ENCODE measurements around the gene BAD. TPM values are rescaled to one million over a fixed set of nuclear protein-coding genes. Genes with fewer than 3 reads are reported as not detected.

The BAD gene
- total and polyA plus RNA-seq, 2 of the 13 experiments (the other 11 are each of a cell fraction or from before 2014, with no cell fraction given) = 17.9 to 28.5 TPM

DNA sequence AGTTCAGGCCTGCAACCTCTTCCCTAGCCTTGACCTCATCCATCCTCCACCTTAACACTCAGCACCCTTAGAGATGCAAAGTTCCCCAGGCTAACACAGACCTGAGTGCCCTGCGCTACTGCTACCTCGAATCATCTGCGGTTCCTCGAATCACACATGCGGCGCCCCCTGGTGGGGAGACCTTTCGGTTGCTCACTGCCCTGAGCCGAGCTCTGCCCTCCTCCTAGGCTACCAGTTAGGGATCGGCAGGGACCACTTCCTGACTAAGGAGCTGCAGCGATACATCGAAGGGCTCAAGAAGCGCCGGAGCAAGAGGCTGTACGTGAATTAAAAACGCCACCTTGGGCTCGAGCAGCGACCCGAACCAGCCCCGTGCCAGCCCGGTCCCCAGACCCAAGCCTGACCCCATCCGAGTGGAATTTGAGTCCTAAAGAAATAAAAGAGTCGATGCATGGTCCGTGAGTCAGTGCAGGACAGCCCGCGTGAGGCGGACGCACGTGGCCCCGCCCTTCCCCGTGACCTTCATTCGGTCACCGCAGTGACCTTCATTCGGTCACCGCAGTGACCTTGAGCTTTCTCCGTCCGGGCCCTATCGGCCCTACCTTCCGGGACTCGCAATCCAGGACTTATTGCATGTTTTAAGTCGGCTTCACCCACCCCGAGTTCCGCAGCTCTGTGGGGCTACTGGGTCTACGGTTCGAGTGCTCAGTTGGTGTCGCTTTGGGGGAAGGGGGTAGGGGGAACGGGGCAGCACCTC, 20.0 kb upstream of the BAD start (continued):
- TF ChIP-seq, protein P1, sequence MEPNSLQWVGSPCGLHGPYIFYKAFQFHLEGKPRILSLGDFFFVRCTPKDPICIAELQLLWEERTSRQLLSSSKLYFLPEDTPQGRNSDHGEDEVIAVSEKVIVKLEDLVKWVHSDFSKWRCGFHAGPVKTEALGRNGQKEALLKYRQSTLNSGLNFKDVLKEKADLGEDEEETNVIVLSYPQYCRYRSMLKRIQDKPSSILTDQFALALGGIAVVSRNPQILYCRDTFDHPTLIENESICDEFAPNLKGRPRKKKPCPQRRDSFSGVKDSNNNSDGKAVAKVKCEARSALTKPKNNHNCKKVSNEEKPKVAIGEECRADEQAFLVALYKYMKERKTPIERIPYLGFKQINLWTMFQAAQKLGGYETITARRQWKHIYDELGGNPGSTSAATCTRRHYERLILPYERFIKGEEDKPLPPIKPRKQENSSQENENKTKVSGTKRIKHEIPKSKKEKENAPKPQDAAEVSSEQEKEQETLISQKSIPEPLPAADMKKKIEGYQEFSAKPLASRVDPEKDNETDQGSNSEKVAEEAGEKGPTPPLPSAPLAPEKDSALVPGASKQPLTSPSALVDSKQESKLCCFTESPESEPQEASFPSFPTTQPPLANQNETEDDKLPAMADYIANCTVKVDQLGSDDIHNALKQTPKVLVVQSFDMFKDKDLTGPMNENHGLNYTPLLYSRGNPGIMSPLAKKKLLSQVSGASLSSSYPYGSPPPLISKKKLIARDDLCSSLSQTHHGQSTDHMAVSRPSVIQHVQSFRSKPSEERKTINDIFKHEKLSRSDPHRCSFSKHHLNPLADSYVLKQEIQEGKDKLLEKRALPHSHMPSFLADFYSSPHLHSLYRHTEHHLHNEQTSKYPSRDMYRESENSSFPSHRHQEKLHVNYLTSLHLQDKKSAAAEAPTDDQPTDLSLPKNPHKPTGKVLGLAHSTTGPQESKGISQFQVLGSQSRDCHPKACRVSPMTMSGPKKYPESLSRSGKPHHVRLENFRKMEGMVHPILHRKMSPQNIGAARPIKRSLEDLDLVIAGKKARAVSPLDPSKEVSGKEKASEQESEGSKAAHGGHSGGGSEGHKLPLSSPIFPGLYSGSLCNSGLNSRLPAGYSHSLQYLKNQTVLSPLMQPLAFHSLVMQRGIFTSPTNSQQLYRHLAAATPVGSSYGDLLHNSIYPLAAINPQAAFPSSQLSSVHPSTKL (CRISPR knock-in tag; IDR thresholded peaks at IDR 0.05) = no peak
- 0 out of 2 replicates have a peak, but pooled peaks have one; percentile 8 for TF ChIP-seq CHD2 (IDR thresholded peaks at IDR 0.05; ENCODE audit: low read depth, low read length)
- TF ChIP-seq, protein P2, sequence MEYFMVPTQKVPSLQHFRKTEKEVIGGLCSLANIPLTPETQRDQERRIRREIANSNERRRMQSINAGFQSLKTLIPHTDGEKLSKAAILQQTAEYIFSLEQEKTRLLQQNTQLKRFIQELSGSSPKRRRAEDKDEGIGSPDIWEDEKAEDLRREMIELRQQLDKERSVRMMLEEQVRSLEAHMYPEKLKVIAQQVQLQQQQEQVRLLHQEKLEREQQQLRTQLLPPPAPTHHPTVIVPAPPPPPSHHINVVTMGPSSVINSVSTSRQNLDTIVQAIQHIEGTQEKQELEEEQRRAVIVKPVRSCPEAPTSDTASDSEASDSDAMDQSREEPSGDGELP (IDR thresholded peaks at IDR 0.05; ENCODE audit: borderline replicate concordance, low read depth) = peak; percentile 23; the same call in 1 of the 2 replicates
- TF ChIP-seq BCL6 (CRISPR knock-in tag; IDR thresholded peaks at IDR 0.05) = peak; percentile 94
- peak; percentile 77 for TF ChIP-seq RBM39 (IDR thresholded peaks at IDR 0.05; ENCODE audit: low read depth, low read length, poor library complexity, severe bottlenecking)
- TF ChIP-seq, protein P3, sequence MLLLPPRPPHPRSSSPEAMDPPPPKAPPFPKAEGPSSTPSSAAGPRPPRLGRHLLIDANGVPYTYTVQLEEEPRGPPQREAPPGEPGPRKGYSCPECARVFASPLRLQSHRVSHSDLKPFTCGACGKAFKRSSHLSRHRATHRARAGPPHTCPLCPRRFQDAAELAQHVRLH (CRISPR knock-in tag; IDR thresholded peaks at IDR 0.05; ENCODE audit: borderline replicate concordance, low read depth) = peak; percentile 55; the same call in 1 of the 2 replicates
- TF ChIP-seq ZNF292 (CRISPR knock-in tag; IDR thresholded peaks at IDR 0.05; ENCODE audit: borderline replicate concordance, low read depth) = peak; percentile 32; the same call in 1 of the 2 replicates
- TF ChIP-seq, protein P4, sequence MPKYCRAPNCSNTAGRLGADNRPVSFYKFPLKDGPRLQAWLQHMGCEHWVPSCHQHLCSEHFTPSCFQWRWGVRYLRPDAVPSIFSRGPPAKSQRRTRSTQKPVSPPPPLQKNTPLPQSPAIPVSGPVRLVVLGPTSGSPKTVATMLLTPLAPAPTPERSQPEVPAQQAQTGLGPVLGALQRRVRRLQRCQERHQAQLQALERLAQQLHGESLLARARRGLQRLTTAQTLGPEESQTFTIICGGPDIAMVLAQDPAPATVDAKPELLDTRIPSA (CRISPR knock-in tag; IDR thresholded peaks at IDR 0.05; ENCODE audit: borderline replicate concordance) = no peak
- TF ChIP-seq, protein P5, sequence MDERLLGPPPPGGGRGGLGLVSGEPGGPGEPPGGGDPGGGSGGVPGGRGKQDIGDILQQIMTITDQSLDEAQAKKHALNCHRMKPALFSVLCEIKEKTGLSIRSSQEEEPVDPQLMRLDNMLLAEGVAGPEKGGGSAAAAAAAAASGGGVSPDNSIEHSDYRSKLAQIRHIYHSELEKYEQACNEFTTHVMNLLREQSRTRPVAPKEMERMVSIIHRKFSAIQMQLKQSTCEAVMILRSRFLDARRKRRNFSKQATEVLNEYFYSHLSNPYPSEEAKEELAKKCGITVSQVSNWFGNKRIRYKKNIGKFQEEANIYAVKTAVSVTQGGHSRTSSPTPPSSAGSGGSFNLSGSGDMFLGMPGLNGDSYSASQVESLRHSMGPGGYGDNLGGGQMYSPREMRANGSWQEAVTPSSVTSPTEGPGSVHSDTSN (CRISPR knock-in tag; IDR thresholded peaks at IDR 0.05) = no peak
- no peak for TF ChIP-seq ZNF746 (CRISPR knock-in tag; IDR thresholded peaks at IDR 0.05)
- TF ChIP-seq, protein P6, sequence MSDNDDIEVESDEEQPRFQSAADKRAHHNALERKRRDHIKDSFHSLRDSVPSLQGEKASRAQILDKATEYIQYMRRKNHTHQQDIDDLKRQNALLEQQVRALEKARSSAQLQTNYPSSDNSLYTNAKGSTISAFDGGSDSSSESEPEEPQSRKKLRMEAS (IDR thresholded peaks at IDR 0.05) = peak; percentile 88
- 0 out of 2 replicates have a peak, but pooled peaks have one; percentile 34 for TF ChIP-seq ZNF33B (CRISPR knock-in tag; IDR thresholded peaks at IDR 0.05)
- TF ChIP-seq ZZZ3 (CRISPR knock-in tag; IDR thresholded peaks at IDR 0.05; ENCODE audit: borderline replicate concordance) = no peak
- TF ChIP-seq BHLHE40 (IDR thresholded peaks at IDR 0.05; ENCODE audit: low read length) = peak; percentile 69; the same call in 1 of the 2 replicates
- no peak; the same call in 1 of the 2 replicates for TF ChIP-seq ZNF772 (CRISPR knock-in tag; IDR thresholded peaks at IDR 0.05)
- TF ChIP-seq ZNF205 (CRISPR knock-in tag; IDR thresholded peaks at IDR 0.05) = 0 out of 2 replicates have a peak, but pooled peaks have one; percentile 47
- peak; percentile 17; the same call in 1 of the 2 replicates for TF ChIP-seq MTA1 (CRISPR knock-in tag; IDR thresholded peaks at IDR 0.05; ENCODE audit: borderline replicate concordance)
- TF ChIP-seq BRCA1 (CRISPR knock-in tag; IDR thresholded peaks at IDR 0.05) = 0 out of 2 replicates have a peak, but pooled peaks have one; percentile 51
- peak; percentile 77; the same call in 1 of the 2 replicates for TF ChIP-seq ETV6 (CRISPR knock-in tag; conservative IDR thresholded peaks at IDR 0.05)
